Neural progenitor cell (in vitro differentiated cells): ENCODE results near the gene TEAD3.

ENCODE experiments used
- EZH2 ChIP-seq: fragments of 200-600 bp; sonication (generic); IDR thresholded peaks from 2 replicates; pipeline ENCODE4 v1.6.1; 2017; ENCODE audit warnings: antibody characterized with exemption, mild to moderate bottlenecking, moderate library complexity
- EZH2phosphoT487 ChIP-seq: fragments of 200-600 bp; sonication (generic); IDR thresholded peaks from 2 replicates; pipeline ENCODE4 v1.6.1; 2017; ENCODE audit warnings: antibody characterized with exemption
- TF ChIP-seq, protein P1 (sequence below): fragments of 200-600 bp; sonication (generic); IDR thresholded peaks from 2 replicates; pipeline ENCODE4 v1.5.1; 2017; ENCODE audit warnings: antibody characterized with exemption, mild to moderate bottlenecking

- TF ChIP-seq, protein P1, sequence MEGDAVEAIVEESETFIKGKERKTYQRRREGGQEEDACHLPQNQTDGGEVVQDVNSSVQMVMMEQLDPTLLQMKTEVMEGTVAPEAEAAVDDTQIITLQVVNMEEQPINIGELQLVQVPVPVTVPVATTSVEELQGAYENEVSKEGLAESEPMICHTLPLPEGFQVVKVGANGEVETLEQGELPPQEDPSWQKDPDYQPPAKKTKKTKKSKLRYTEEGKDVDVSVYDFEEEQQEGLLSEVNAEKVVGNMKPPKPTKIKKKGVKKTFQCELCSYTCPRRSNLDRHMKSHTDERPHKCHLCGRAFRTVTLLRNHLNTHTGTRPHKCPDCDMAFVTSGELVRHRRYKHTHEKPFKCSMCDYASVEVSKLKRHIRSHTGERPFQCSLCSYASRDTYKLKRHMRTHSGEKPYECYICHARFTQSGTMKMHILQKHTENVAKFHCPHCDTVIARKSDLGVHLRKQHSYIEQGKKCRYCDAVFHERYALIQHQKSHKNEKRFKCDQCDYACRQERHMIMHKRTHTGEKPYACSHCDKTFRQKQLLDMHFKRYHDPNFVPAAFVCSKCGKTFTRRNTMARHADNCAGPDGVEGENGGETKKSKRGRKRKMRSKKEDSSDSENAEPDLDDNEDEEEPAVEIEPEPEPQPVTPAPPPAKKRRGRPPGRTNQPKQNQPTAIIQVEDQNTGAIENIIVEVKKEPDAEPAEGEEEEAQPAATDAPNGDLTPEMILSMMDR, result no peak
- TF ChIP-seq EZH2phosphoT487, result no peak
- no peak for TF ChIP-seq EZH2
Observed at GRCh38 chr6:35448191-35448590, 48.7 kb downstream of the TEAD3 start.
